H1 (cell line): Measurements from ENCODE around the gene SHISA9.

Source experiments
- HDAC6 ChIP-seq: IDR thresholded peaks from one replicate; pipeline ENCODE4 v1.7.1; 2012; ENCODE audit warnings: low read depth, mild to moderate bottlenecking, inconsistent platforms, low read length, moderate library complexity
- POLR2A ChIP-seq, 2 experiments: IDR thresholded peaks; 1 replicate in 1 of 2; 2 replicates in 1 of 2; pipeline ENCODE4 v1.6.1; 2011; ENCODE audit warnings: low read depth in 2 of 2, low read length in 2 of 2, mild to moderate bottlenecking in 2 of 2; ENCODE audit errors: control extremely low read depth in 1 of 2
- SP1 ChIP-seq: IDR thresholded peaks from 2 replicates; pipeline ENCODE4 v1.6.1; 2011; ENCODE audit warnings: low read depth, low read length
- TF ChIP-seq, protein P1 (sequence below): IDR thresholded peaks from 2 replicates; pipeline ENCODE4 v1.6.1; 2011; ENCODE audit warnings: low read depth, mild to moderate bottlenecking, low read length; ENCODE audit not compliant: insufficient read depth
- TF ChIP-seq, protein P2 (sequence below), 3 experiments: IDR thresholded peaks; 1 replicate in 2 of 3; 2 replicates in 1 of 3; pipeline versions ENCODE4 v1.5.1 to v1.6.1; 2011; ENCODE audit warnings: low read length in 3 of 3, mild to moderate bottlenecking in 3 of 3, inconsistent platforms in 2 of 3, low read depth in 1 of 3, moderate library complexity in 1 of 3; ENCODE audit not compliant: insufficient read depth in 1 of 3; ENCODE audit errors: control extremely low read depth in 1 of 3

GRCh38 chr16:13095061-13095460 lies 193.7 kb downstream of the SHISA9 start:
- TF ChIP-seq POLR2A (IDR thresholded peaks at IDR 0.05; ENCODE audit: control extremely low read depth in 1 of 2, low read depth in 2 of 2, low read length in 2 of 2) (no peak), HDAC6 (no peak), SP1 (no peak)
- TF ChIP-seq, protein P1, sequence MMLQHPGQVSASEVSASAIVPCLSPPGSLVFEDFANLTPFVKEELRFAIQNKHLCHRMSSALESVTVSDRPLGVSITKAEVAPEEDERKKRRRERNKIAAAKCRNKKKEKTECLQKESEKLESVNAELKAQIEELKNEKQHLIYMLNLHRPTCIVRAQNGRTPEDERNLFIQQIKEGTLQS = no peak
- TF ChIP-seq, protein P2, sequence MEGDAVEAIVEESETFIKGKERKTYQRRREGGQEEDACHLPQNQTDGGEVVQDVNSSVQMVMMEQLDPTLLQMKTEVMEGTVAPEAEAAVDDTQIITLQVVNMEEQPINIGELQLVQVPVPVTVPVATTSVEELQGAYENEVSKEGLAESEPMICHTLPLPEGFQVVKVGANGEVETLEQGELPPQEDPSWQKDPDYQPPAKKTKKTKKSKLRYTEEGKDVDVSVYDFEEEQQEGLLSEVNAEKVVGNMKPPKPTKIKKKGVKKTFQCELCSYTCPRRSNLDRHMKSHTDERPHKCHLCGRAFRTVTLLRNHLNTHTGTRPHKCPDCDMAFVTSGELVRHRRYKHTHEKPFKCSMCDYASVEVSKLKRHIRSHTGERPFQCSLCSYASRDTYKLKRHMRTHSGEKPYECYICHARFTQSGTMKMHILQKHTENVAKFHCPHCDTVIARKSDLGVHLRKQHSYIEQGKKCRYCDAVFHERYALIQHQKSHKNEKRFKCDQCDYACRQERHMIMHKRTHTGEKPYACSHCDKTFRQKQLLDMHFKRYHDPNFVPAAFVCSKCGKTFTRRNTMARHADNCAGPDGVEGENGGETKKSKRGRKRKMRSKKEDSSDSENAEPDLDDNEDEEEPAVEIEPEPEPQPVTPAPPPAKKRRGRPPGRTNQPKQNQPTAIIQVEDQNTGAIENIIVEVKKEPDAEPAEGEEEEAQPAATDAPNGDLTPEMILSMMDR (IDR thresholded peaks at IDR 0.05; ENCODE audit: control extremely low read depth in 1 of 3, insufficient read depth in 1 of 3, low read depth in 1 of 3, low read length in 3 of 3) = no peak
